Colon (tissue), 2 donors: ENCODE measurements around the gene TOM1L2.
"Not testable (repeated sequence)": the region's sequence is repeated elsewhere in the genome, so short reads cannot be mapped to it uniquely, and the experiment has no call there.

ENCODE experiments used
- FAIRE-seq: peaks from 2 replicates; lab custom pipeline; 2012; peaks lifted over from hg19 to GRCh38; lab: Jason Lieb, UNC
- donor health status: control.
- donor health status: control.

Gene TOM1L2

GRCh38 chr17:17972126-17972951 lies at the start of gene TOM1L2, which contains the start of gene DRC3:
Gene TOM1L2, minus strand, starts transcription at chr17:17972400. Its CDS starts 87 bp downstream, at chr17:17972313.
Gene DRC3, plus strand, starts transcription at chr17:17972862. Its CDS starts 4,737 bp downstream, at chr17:17977599.
- peak; percentile 99 for FAIRE-seq

- FAIRE-seq, result no peak
These were observed 49.2 kb upstream of the TOM1L2 start for GRCh38 chr17:18021372-18021771.

- no peak for FAIRE-seq
These were observed 48.8 kb upstream of the TOM1L2 start for GRCh38 chr17:18020971-18021370.

- no peak for FAIRE-seq
These were observed 47.6 kb upstream of the TOM1L2 start for GRCh38 chr17:18019838-18020154.

GRCh38 chr17:18018411-18018921 lies 46.3 kb upstream of the TOM1L2 start:
- FAIRE-seq, result no peak

GRCh38 chr17:18017958-18018357 lies 45.8 kb upstream of the TOM1L2 start:
- FAIRE-seq, result no peak

- FAIRE-seq, result no peak
These were observed 44.2 kb upstream of the TOM1L2 start for GRCh38 chr17:18016426-18016825.

GRCh38 chr17:18015593-18015992 lies 43.4 kb upstream of the TOM1L2 start:
- no peak for FAIRE-seq

GRCh38 chr17:18014006-18014405 lies 41.8 kb upstream of the TOM1L2 start:
- no peak for FAIRE-seq

GRCh38 chr17:18011286-18011685 lies 39.1 kb upstream of the TOM1L2 start:
- FAIRE-seq, result no peak

GRCh38 chr17:18009609-18010420 lies 37.6 kb upstream of the TOM1L2 start:
- no peak for FAIRE-seq

GRCh38 chr17:18008496-18009268 lies 36.5 kb upstream of the TOM1L2 start:
- no peak for FAIRE-seq

- FAIRE-seq, result no peak
These were observed 34.5 kb upstream of the TOM1L2 start for GRCh38 chr17:18006495-18007239.

GRCh38 chr17:18005496-18005895 lies 33.3 kb upstream of the TOM1L2 start:
- no peak for FAIRE-seq

GRCh38 chr17:18004884-18005305 lies 32.7 kb upstream of the TOM1L2 start:
- no peak for FAIRE-seq

GRCh38 chr17:18004345-18004744 lies 32.1 kb upstream of the TOM1L2 start:
- FAIRE-seq, result no peak

- no peak for FAIRE-seq
These were observed 30.0 kb upstream of the TOM1L2 start for GRCh38 chr17:18002171-18002570.

- no peak for FAIRE-seq
These were observed 27.8 kb upstream of the TOM1L2 start for GRCh38 chr17:18000030-18000408.

GRCh38 chr17:17999364-18000029 lies 27.3 kb upstream of the TOM1L2 start:
- no peak for FAIRE-seq

GRCh38 chr17:17998934-17999333 lies 26.7 kb upstream of the TOM1L2 start:
- no peak for FAIRE-seq

- not testable (repeated sequence) for FAIRE-seq
These were observed 23.7 kb upstream of the TOM1L2 start for GRCh38 chr17:17995887-17996286.
